ENCODE data around the gene ST7. TPM values are rescaled to one million over a fixed set of nuclear protein-coding genes. Genes with fewer than 3 reads are reported as not detected.
"Not testable (repeated sequence)": the region's sequence is repeated elsewhere in the genome, so short reads cannot be mapped to it uniquely, and the experiment has no call there.

Gene ST7
- total RNA-seq, 1 experiment from 2014 or later, result 12.9 TPM

- H3K79me2 ChIP-seq (ENCODE audit: insufficient read depth, low read length), result 0 out of 2 replicates have a peak, but pooled peaks cover 2% of the 10 kb centered on the region
- no peak for TF ChIP-seq CTCF (conservative IDR thresholded peaks at IDR 0.05)
- no peak overlapping the region for H2BK120ac ChIP-seq (ENCODE audit: low read depth, low read length, poor library complexity, severe bottlenecking)
- H3K23me2 ChIP-seq (ENCODE audit: insufficient read length, low read depth, low read length, poor library complexity, severe bottlenecking), result no peaks in the 10 kb centered on the region
- Mint-ChIP-seq H3K4me1 (no peaks in the 10 kb centered on the region), H3K4me3 (no peak overlapping the region), H3K27me3 (ENCODE audit: low read depth) (no peaks in the 10 kb centered on the region; the same call in none of the 2 replicates), H3K9me3 (peaks cover 2 to 12% of the 10 kb centered on the region in 2 experiments; a peak in 3 of 5 replicates), H3K27ac (no peak overlapping the region), H3K36me3 (ENCODE audit: insufficient read depth in 1 of 3, low read depth in 3 of 3) (peaks cover 0 to 9% (median 2%) of the 10 kb centered on the region in 3 experiments; a peak in 3 of 7 replicates)
- H4K8ac ChIP-seq (replicated peaks; ENCODE audit: insufficient read length, low read depth, low read length), result no peak overlapping the region
- no peak overlapping the region for H4K91ac ChIP-seq (ENCODE audit: insufficient read length, low read depth, low read length)
- no peak for DNase-seq
- no peak overlapping the region for H2BK5ac ChIP-seq (ENCODE audit: insufficient read length, low read length)
- WGBS (ENCODE audit: extremely low coverage, insufficient read length, low lambda C conversion rate), result no CpG with 5 or more reads among the region's 3 CpGs
- H3K4ac ChIP-seq (ENCODE audit: low read depth, low read length), result no peak overlapping the region
- no peak overlapping the region for H3K9ac ChIP-seq (ENCODE audit: extremely low read depth, insufficient read length, low read length)
- no peak overlapping the region for H3K27ac ChIP-seq (ENCODE audit: insufficient read length, low read depth, low read length)
- H2AFZ ChIP-seq (ENCODE audit: low read length), result no peak overlapping the region
- H3T11ph ChIP-seq (ENCODE audit: low read length), result no peak overlapping the region
- no peak overlapping the region for H3K18ac ChIP-seq (ENCODE audit: insufficient read length, low read depth, low read length)
- H3K27me3 ChIP-seq (ENCODE audit: insufficient read depth, low read length), result no peaks in the 10 kb centered on the region
- H3K4me1 ChIP-seq (ENCODE audit: insufficient read depth, low read length), result no peaks in the 10 kb centered on the region; the same call in 1 of the 2 replicates
- H3K9me3 ChIP-seq (ENCODE audit: control insufficient read depth, low read depth, low read length), result no peaks in the 10 kb centered on the region
- H3K14ac ChIP-seq (ENCODE audit: insufficient read depth, low read length), result no peak overlapping the region
- no peak overlapping the region for H2BK15ac ChIP-seq (ENCODE audit: low read depth, low read length)
- no peak overlapping the region for H2BK12ac ChIP-seq (ENCODE audit: insufficient read length, low read depth, low read length)
- no peaks in the 10 kb centered on the region for H4K20me1 ChIP-seq (ENCODE audit: control insufficient read depth, insufficient read depth, insufficient read length)
- H4K5ac ChIP-seq (ENCODE audit: insufficient read length, low read depth, low read length), result no peak overlapping the region
- no peak overlapping the region for H3K4me2 ChIP-seq (ENCODE audit: insufficient read depth, insufficient read length, low read length)
- H3K23ac ChIP-seq (ENCODE audit: insufficient read length, low read depth, low read length), result no peak overlapping the region
- H2AK5ac ChIP-seq (ENCODE audit: insufficient read length, low read length), result no peak overlapping the region
- H3K79me1 ChIP-seq (ENCODE audit: insufficient read depth, low read depth, low read length, poor library complexity, severe bottlenecking), result no peaks in the 10 kb centered on the region
- H2BK20ac ChIP-seq (ENCODE audit: low read depth, low read length, poor library complexity, severe bottlenecking), result no peak overlapping the region
- H3K56ac ChIP-seq (ENCODE audit: insufficient read length, low read depth, low read length), result no peak overlapping the region
These were observed 290.1 kb downstream of the ST7 start for GRCh38 chr7:117243390-117243789.

- not testable (repeated sequence) for H3K27ac ChIP-seq (ENCODE audit: insufficient read length, low read depth, low read length); H2BK15ac ChIP-seq (ENCODE audit: low read depth, low read length); H3K36me3 Mint-ChIP-seq (ENCODE audit: insufficient read depth in 1 of 3, low read depth in 3 of 3); H2BK120ac ChIP-seq (ENCODE audit: low read depth, low read length, poor library complexity, severe bottlenecking); H4K5ac ChIP-seq (ENCODE audit: insufficient read length, low read depth, low read length); H4K8ac ChIP-seq (replicated peaks; ENCODE audit: insufficient read length, low read depth, low read length); H2BK12ac ChIP-seq (ENCODE audit: insufficient read length, low read depth, low read length); H3K9ac ChIP-seq (ENCODE audit: extremely low read depth, insufficient read length, low read length); H3K4ac ChIP-seq (ENCODE audit: low read depth, low read length); H3K27me3 ChIP-seq (ENCODE audit: insufficient read depth, low read length); H3T11ph ChIP-seq (ENCODE audit: low read length); H3K27me3 Mint-ChIP-seq (ENCODE audit: low read depth); H3K79me1 ChIP-seq (ENCODE audit: insufficient read depth, low read depth, low read length, poor library complexity, severe bottlenecking); H3K4me1 Mint-ChIP-seq; H3K23ac ChIP-seq (ENCODE audit: insufficient read length, low read depth, low read length); H3K18ac ChIP-seq (ENCODE audit: insufficient read length, low read depth, low read length); H3K27ac Mint-ChIP-seq; H3K4me1 ChIP-seq (ENCODE audit: insufficient read depth, low read length); H3K23me2 ChIP-seq (ENCODE audit: insufficient read length, low read depth, low read length, poor library complexity, severe bottlenecking); H3K9me3 ChIP-seq (ENCODE audit: control insufficient read depth, low read depth, low read length); H2AFZ ChIP-seq (ENCODE audit: low read length); H3K79me2 ChIP-seq (ENCODE audit: insufficient read depth, low read length); DNase-seq; H3K14ac ChIP-seq (ENCODE audit: insufficient read depth, low read length); H4K91ac ChIP-seq (ENCODE audit: insufficient read length, low read depth, low read length); H2BK20ac ChIP-seq (ENCODE audit: low read depth, low read length, poor library complexity, severe bottlenecking); H2BK5ac ChIP-seq (ENCODE audit: insufficient read length, low read length); H3K56ac ChIP-seq (ENCODE audit: insufficient read length, low read depth, low read length); H4K20me1 ChIP-seq (ENCODE audit: control insufficient read depth, insufficient read depth, insufficient read length); H3K4me3 Mint-ChIP-seq; H3K4me2 ChIP-seq (ENCODE audit: insufficient read depth, insufficient read length, low read length); H2AK5ac ChIP-seq (ENCODE audit: insufficient read length, low read length)
- H3K9me3 Mint-ChIP-seq, result peaks cover 2 to 12% of the 10 kb centered on the region in 2 experiments; a peak in 3 of 5 replicates
- no CpG with 5 or more reads among the region's 2 CpGs for WGBS (ENCODE audit: extremely low coverage, insufficient read length, low lambda C conversion rate)
These were observed 292.4 kb downstream of the ST7 start for GRCh38 chr7:117245703-117246102.
